Measurements from ENCODE around the gene HOXD4. TPM values are rescaled to one million over a fixed set of nuclear protein-coding genes. Genes with fewer than 3 reads are reported as not detected.

HOXD4 gene
- polyA plus RNA-seq (not detected in 2 replicates), polyA minus RNA-seq (not detected in 2 replicates)

DNA sequence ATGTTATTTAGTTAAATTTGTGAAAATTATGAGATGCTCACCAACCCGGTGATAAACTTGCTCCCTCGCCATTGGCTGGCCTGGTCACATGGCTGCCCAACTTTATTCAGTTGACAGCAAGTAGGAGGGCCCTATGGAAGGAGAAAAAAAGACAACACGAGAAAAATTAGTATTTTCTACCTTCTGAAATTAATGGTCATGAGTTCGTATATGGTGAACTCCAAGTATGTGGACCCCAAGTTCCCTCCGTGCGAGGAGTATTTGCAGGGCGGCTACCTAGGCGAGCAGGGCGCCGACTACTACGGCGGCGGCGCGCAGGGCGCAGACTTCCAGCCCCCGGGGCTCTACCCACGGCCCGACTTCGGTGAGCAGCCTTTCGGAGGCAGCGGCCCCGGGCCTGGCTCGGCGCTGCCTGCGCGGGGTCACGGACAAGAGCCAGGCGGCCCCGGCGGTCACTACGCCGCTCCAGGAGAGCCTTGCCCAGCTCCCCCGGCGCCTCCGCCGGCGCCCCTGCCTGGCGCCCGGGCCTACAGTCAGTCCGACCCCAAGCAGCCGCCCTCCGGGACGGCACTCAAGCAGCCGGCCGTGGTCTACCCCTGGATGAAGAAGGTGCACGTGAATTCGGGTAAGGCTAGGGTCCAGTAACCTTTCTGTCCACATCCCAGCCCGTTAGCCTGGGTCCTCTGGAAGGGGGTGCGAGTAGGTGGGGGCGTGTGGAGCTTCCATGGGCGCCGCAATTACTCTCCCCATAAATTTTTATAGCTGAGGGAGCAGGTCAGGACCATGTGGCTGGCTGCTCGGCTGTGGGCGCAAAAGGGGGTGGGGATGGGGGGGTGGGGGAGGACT is at the start of gene HOXD4:
HOXD4 (plus strand) TSS at position 109 of the 846 bp plus-strand sequence; CDS start at position 193, 84 bp downstream.
- H3K9me2 ChIP-seq (ENCODE audit: insufficient read depth, low read length), result no peaks in the 10 kb centered on the region
- no peak within 1 kb of the TSS for H2AFZ ChIP-seq (ENCODE audit: low read depth, low read length)
- no peak within 1 kb of the TSS for H3K4me2 ChIP-seq (ENCODE audit: low read length)
- H4K20me1 ChIP-seq (ENCODE audit: insufficient read depth), result no peaks in the 10 kb centered on the region
- H3K9me3 ChIP-seq (ENCODE audit: low read length), result peaks cover 12% of the 10 kb centered on the region
- H3K4me3 ChIP-seq (ENCODE audit: low read length), result no peak within 1 kb of the TSS
- no peak within 1 kb of the TSS for H3K27ac ChIP-seq (ENCODE audit: low read length)
- H3K27me3 ChIP-seq (ENCODE audit: insufficient read depth, low read depth, low read length), result peaks cover 100% of the 10 kb centered on the region
- no peaks in the 10 kb centered on the region for H3K36me3 ChIP-seq (ENCODE audit: insufficient read depth, low read length)
- H3F3A ChIP-seq (ENCODE audit: insufficient read depth, low read length, poor library complexity, severe bottlenecking), result no peaks in the 10 kb centered on the region
- no peak for TF ChIP-seq MXI1 (conservative IDR thresholded peaks at IDR 0.05; ENCODE audit: poor library complexity, severe bottlenecking)
- TF ChIP-seq SMC3 (conservative IDR thresholded peaks at IDR 0.05; ENCODE audit: poor library complexity), result no peak
- no peak for TF ChIP-seq EZH2 (IDR thresholded peaks at IDR 0.05; ENCODE audit: borderline replicate concordance, insufficient read depth, low read length, poor library complexity, severe bottlenecking)
- no peak for TF ChIP-seq POLR2AphosphoS5 (IDR thresholded peaks at IDR 0.05)
- TF ChIP-seq, protein P1, sequence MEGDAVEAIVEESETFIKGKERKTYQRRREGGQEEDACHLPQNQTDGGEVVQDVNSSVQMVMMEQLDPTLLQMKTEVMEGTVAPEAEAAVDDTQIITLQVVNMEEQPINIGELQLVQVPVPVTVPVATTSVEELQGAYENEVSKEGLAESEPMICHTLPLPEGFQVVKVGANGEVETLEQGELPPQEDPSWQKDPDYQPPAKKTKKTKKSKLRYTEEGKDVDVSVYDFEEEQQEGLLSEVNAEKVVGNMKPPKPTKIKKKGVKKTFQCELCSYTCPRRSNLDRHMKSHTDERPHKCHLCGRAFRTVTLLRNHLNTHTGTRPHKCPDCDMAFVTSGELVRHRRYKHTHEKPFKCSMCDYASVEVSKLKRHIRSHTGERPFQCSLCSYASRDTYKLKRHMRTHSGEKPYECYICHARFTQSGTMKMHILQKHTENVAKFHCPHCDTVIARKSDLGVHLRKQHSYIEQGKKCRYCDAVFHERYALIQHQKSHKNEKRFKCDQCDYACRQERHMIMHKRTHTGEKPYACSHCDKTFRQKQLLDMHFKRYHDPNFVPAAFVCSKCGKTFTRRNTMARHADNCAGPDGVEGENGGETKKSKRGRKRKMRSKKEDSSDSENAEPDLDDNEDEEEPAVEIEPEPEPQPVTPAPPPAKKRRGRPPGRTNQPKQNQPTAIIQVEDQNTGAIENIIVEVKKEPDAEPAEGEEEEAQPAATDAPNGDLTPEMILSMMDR (IDR thresholded peaks at IDR 0.05; ENCODE audit: poor library complexity, severe bottlenecking), result no peak
- no peak for TF ChIP-seq EP300 (conservative IDR thresholded peaks at IDR 0.05; ENCODE audit: poor library complexity, severe bottlenecking)
- TF ChIP-seq TAF1 (IDR thresholded peaks at IDR 0.05; ENCODE audit: low read depth), result no peak
- no peak for TF ChIP-seq RAD21 (conservative IDR thresholded peaks at IDR 0.05)
- TF ChIP-seq, protein P2, sequence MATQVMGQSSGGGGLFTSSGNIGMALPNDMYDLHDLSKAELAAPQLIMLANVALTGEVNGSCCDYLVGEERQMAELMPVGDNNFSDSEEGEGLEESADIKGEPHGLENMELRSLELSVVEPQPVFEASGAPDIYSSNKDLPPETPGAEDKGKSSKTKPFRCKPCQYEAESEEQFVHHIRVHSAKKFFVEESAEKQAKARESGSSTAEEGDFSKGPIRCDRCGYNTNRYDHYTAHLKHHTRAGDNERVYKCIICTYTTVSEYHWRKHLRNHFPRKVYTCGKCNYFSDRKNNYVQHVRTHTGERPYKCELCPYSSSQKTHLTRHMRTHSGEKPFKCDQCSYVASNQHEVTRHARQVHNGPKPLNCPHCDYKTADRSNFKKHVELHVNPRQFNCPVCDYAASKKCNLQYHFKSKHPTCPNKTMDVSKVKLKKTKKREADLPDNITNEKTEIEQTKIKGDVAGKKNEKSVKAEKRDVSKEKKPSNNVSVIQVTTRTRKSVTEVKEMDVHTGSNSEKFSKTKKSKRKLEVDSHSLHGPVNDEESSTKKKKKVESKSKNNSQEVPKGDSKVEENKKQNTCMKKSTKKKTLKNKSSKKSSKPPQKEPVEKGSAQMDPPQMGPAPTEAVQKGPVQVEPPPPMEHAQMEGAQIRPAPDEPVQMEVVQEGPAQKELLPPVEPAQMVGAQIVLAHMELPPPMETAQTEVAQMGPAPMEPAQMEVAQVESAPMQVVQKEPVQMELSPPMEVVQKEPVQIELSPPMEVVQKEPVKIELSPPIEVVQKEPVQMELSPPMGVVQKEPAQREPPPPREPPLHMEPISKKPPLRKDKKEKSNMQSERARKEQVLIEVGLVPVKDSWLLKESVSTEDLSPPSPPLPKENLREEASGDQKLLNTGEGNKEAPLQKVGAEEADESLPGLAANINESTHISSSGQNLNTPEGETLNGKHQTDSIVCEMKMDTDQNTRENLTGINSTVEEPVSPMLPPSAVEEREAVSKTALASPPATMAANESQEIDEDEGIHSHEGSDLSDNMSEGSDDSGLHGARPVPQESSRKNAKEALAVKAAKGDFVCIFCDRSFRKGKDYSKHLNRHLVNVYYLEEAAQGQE (IDR thresholded peaks at IDR 0.05; ENCODE audit: borderline replicate concordance), result no peak
- H3K79me2 ChIP-seq (replicated peaks; ENCODE audit: insufficient read depth, low read length), result no peaks in the 10 kb centered on the region
- no peak within 1 kb of the TSS for H3K9ac ChIP-seq (ENCODE audit: low read length)

DNA sequence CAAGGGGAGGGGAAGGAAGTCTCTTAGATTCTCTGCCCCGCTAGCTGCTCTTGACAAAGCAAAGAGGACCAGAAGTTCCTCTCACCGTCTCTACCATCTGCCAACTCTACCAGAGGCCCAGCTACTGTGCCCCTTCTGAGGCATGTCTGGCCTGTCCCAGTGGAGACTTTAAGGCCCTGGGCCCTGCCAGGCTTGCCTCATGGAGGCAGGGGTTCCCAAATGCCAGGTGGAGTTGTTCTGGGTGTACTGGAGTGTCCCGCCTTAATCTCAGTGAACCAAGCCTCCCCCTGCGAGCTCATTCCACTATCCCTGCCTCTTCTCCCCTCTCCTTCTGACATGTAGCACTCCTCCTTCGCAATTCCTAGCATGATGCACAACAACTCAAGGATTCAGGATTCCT is 49.5 kb upstream of the HOXD4 start:
- Histone ChIP-seq H3K9ac (ENCODE audit: low read length) (no peak overlapping the region), H3K9me3 (ENCODE audit: low read length) (peaks cover 7% of the 10 kb centered on the region), H3K36me3 (ENCODE audit: insufficient read depth, low read length) (no peaks in the 10 kb centered on the region), H3K27ac (ENCODE audit: low read length) (no peak overlapping the region), H3K9me2 (ENCODE audit: insufficient read depth, low read length) (no peaks in the 10 kb centered on the region), H3K4me3 (ENCODE audit: low read length) (no peak overlapping the region), H3K79me2 (replicated peaks; ENCODE audit: insufficient read depth, low read length) (no peaks in the 10 kb centered on the region), H3K27me3 (ENCODE audit: insufficient read depth, low read depth, low read length) (peaks cover 100% of the 10 kb centered on the region), H3K4me2 (ENCODE audit: low read length) (no peak overlapping the region), H2AFZ (ENCODE audit: low read depth, low read length) (no peak overlapping the region), H3F3A (ENCODE audit: insufficient read depth, low read length, poor library complexity, severe bottlenecking) (no peaks in the 10 kb centered on the region), H4K20me1 (ENCODE audit: insufficient read depth) (no peaks in the 10 kb centered on the region)
- TF ChIP-seq, protein P2 (IDR thresholded peaks at IDR 0.05; ENCODE audit: borderline replicate concordance), result no peak
- TF ChIP-seq TAF1 (IDR thresholded peaks at IDR 0.05; ENCODE audit: low read depth) (no peak), RAD21 (conservative IDR thresholded peaks at IDR 0.05) (no peak)
